K562 (cell line): ENCODE results near the gene JAKMIP1.

Experiments used
- CBX1 ChIP-seq: sonication (generic); IDR thresholded peaks from 2 replicates; pipeline ENCODE4 v1.6.1; 2016; ENCODE audit warnings: antibody characterized with exemption, low read depth, mild to moderate bottlenecking
- EGR1 ChIP-seq: fragments of 450-650 bp; conservative IDR thresholded peaks from 2 replicates; pipeline ENCODE4 v1.6.1; 2017; ENCODE audit warnings: mild to moderate bottlenecking
- PCBP2 ChIP-seq: fragments of 200-400 bp; formaldehyde crosslinking; IDR thresholded peaks from 2 replicates; pipeline ENCODE4 v1.6.1; 2018; ENCODE audit warnings: low read length, low read depth, mild to moderate bottlenecking, moderate library complexity; ENCODE audit not compliant: poor library complexity, severe bottlenecking
- TAF1 ChIP-seq: IDR thresholded peaks from 2 replicates; pipeline ENCODE4 v1.6.1; 2011; ENCODE audit warnings: mild to moderate bottlenecking, low read length, moderate library complexity; ENCODE audit not compliant: insufficient read depth, control insufficient read depth, severe bottlenecking; ENCODE audit errors: extremely low read depth
- TGIF2 ChIP-seq: sonication (generic); formaldehyde crosslinking; IDR thresholded peaks from 2 replicates; pipeline ENCODE4 v1.8.1; 2022; ENCODE audit warnings: mild to moderate bottlenecking, missing genetic modification reagents, moderate library complexity
- ZNF184 ChIP-seq: sonication (generic); formaldehyde crosslinking; IDR thresholded peaks from 2 replicates; pipeline ENCODE4 v1.5.0; 2020; ENCODE audit warnings: missing genetic modification reagents
- TF ChIP-seq, protein P1 (sequence below): sonication (generic); formaldehyde crosslinking; IDR thresholded peaks from 2 replicates; pipeline ENCODE4 v1.4.0; 2020; ENCODE audit warnings: mild to moderate bottlenecking, missing genetic modification reagents
- TF ChIP-seq, protein P2 (sequence below), 3 experiments: IDR thresholded peaks in 2 of 3; conservative IDR thresholded peaks in 1 of 3; 2 replicates each; pipeline ENCODE4 v1.5.1; 2011 to 2012; ENCODE audit warnings: low read length in 3 of 3, mild to moderate bottlenecking in 3 of 3, control low read depth in 2 of 3, improper control_type of control experiment in 1 of 3, inconsistent platforms in 1 of 3, low read depth in 1 of 3, mixed read lengths in 1 of 3, moderate library complexity in 1 of 3; ENCODE audit not compliant: insufficient read depth in 2 of 3
- TF ChIP-seq, protein P3 (sequence below): sonication (generic); formaldehyde crosslinking; IDR thresholded peaks from 2 replicates; pipeline ENCODE4 v1.8.0; 2022; ENCODE audit warnings: mild to moderate bottlenecking, low read depth, missing genetic modification reagents
- TF ChIP-seq, protein P4 (sequence below): fragments of 450-650 bp; IDR thresholded peaks from 2 replicates; pipeline ENCODE4 v1.6.1; 2017; ENCODE audit warnings: antibody characterized with exemption

DNA sequence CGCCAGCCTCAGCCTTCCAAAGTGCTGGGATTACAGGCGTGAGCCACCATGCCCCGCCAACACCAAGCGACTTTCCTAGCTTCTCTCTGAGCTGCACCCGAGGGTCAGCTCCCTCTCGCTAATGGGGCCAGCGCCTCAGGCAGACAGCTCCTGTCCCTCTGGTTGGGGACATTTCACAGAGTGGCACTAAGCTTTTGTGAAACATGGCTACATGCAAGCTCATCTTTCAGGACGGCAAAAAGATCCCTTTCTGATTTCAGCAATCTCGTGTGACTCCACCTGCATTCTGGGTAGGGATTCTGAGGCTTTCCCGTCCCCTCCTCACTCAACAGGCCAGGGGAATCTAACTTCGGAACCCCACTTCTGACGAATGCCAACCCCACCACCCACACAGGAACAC is 151.1 kb downstream of the JAKMIP1 start:
- TF ChIP-seq EGR1 (no peak), CBX1 (no peak), TAF1 (no peak), PCBP2 (no peak), TGIF2 (CRISPR knock-in tag) (no peak), ZNF184 (CRISPR knock-in tag) (no peak)
- TF ChIP-seq, protein P1, sequence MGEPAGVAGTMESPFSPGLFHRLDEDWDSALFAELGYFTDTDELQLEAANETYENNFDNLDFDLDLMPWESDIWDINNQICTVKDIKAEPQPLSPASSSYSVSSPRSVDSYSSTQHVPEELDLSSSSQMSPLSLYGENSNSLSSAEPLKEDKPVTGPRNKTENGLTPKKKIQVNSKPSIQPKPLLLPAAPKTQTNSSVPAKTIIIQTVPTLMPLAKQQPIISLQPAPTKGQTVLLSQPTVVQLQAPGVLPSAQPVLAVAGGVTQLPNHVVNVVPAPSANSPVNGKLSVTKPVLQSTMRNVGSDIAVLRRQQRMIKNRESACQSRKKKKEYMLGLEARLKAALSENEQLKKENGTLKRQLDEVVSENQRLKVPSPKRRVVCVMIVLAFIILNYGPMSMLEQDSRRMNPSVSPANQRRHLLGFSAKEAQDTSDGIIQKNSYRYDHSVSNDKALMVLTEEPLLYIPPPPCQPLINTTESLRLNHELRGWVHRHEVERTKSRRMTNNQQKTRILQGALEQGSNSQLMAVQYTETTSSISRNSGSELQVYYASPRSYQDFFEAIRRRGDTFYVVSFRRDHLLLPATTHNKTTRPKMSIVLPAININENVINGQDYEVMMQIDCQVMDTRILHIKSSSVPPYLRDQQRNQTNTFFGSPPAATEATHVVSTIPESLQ, result no peak
- TF ChIP-seq, protein P2, sequence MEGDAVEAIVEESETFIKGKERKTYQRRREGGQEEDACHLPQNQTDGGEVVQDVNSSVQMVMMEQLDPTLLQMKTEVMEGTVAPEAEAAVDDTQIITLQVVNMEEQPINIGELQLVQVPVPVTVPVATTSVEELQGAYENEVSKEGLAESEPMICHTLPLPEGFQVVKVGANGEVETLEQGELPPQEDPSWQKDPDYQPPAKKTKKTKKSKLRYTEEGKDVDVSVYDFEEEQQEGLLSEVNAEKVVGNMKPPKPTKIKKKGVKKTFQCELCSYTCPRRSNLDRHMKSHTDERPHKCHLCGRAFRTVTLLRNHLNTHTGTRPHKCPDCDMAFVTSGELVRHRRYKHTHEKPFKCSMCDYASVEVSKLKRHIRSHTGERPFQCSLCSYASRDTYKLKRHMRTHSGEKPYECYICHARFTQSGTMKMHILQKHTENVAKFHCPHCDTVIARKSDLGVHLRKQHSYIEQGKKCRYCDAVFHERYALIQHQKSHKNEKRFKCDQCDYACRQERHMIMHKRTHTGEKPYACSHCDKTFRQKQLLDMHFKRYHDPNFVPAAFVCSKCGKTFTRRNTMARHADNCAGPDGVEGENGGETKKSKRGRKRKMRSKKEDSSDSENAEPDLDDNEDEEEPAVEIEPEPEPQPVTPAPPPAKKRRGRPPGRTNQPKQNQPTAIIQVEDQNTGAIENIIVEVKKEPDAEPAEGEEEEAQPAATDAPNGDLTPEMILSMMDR (IDR thresholded peaks at IDR 0.05 in 2 of 3, conservative IDR thresholded peaks at IDR 0.05 in 1 of 3; ENCODE audit: insufficient read depth in 2 of 3, low read depth in 1 of 3, low read length in 3 of 3), result no peak
- TF ChIP-seq, protein P3, sequence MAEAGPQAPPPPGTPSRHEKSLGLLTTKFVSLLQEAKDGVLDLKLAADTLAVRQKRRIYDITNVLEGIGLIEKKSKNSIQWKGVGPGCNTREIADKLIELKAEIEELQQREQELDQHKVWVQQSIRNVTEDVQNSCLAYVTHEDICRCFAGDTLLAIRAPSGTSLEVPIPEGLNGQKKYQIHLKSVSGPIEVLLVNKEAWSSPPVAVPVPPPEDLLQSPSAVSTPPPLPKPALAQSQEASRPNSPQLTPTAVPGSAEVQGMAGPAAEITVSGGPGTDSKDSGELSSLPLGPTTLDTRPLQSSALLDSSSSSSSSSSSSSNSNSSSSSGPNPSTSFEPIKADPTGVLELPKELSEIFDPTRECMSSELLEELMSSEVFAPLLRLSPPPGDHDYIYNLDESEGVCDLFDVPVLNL (CRISPR knock-in tag), result no peak
- TF ChIP-seq, protein P4, sequence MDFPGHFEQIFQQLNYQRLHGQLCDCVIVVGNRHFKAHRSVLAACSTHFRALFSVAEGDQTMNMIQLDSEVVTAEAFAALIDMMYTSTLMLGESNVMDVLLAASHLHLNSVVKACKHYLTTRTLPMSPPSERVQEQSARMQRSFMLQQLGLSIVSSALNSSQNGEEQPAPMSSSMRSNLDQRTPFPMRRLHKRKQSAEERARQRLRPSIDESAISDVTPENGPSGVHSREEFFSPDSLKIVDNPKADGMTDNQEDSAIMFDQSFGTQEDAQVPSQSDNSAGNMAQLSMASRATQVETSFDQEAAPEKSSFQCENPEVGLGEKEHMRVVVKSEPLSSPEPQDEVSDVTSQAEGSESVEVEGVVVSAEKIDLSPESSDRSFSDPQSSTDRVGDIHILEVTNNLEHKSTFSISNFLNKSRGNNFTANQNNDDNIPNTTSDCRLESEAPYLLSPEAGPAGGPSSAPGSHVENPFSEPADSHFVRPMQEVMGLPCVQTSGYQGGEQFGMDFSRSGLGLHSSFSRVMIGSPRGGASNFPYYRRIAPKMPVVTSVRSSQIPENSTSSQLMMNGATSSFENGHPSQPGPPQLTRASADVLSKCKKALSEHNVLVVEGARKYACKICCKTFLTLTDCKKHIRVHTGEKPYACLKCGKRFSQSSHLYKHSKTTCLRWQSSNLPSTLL, result no peak
